HG02943 (cell line): Measurements from ENCODE around the gene PPP6R1.

Experiments used
- ATAC-seq: cut with Tn5 transposase; IDR thresholded peaks from one replicate; pipeline ENCODE4 v1.9.1; 2021; ENCODE audit warnings: mild to moderate bottlenecking, low read depth, moderate library complexity; ENCODE audit not compliant: unreplicated experiment

PPP6R1 gene, protein sequence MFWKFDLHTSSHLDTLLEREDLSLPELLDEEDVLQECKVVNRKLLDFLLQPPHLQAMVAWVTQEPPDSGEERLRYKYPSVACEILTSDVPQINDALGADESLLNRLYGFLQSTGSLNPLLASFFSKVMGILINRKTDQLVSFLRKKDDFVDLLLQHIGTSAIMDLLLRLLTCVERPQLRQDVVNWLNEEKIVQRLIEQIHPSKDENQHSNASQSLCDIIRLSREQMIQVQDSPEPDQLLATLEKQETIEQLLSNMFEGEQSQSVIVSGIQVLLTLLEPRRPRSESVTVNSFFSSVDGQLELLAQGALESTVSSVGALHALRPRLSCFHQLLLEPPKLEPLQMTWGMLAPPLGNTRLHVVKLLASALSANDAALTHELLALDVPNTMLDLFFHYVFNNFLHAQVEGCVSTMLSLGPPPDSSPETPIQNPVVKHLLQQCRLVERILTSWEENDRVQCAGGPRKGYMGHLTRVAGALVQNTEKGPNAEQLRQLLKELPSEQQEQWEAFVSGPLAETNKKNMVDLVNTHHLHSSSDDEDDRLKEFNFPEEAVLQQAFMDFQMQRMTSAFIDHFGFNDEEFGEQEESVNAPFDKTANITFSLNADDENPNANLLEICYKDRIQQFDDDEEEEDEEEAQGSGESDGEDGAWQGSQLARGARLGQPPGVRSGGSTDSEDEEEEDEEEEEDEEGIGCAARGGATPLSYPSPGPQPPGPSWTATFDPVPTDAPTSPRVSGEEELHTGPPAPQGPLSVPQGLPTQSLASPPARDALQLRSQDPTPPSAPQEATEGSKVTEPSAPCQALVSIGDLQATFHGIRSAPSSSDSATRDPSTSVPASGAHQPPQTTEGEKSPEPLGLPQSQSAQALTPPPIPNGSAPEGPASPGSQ

DNA sequence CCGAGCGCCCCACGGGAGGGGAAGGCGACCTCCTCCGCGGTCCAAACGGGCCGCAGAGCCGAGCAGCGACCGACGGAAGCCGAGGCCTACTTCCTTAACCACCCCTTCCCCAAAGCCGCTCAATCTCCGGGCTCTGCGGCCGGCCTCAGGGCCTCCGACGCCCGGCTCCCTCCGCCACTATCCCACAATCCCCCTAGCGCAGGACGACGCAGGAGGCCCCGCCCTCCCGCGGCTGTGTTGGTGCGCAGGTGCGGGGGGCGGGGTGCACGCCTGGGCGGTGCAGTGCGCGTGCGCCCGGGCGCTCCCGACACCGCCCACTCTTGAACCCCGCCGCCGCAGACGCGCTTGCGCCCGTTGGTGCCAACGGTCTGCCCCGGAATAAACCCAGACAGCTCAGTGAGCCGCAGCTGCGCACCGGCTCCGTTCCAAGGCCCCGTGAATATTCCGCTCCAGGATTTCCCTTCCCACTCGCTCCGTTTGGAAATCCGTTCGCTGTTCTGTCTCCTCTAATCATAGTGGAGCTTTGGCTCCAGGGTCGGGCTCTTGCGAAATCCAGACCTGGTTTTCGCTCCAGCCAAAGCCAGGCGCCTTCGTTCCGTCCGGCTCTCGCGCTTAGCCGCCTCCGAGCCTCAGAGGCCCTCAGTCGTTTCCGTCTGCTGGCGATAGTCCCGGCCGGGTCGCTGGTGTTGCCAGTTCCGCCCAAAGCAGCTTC lies at the start of gene PPP6R1:
PPP6R1 (minus strand) TSS at position 190 of the 712 bp plus-strand sequence. CDS start 11,914 bp downstream, outside the sequence.
- ATAC-seq: peak; percentile 56

DNA sequence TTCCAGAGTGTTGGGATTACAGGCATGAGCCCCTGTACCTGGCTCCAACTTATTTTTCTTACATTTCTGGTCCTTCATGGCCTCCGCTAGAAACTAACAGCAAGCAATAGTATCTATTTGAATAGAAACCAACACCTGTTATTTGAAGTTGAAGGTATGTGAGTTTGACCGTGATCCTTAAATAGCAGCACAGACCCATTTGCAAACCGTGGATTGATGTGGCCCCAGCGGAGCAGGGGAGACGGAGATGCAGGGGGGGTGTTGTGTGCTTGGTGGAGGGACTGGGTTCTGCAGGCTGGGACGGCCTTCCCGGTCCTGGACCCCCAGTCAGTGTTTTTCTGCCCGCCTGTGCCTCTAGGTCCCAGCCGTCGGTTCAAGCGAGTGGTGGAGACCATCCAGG lies 49.5 kb upstream of the PPP6R1 start:
- no peak for ATAC-seq

DNA sequence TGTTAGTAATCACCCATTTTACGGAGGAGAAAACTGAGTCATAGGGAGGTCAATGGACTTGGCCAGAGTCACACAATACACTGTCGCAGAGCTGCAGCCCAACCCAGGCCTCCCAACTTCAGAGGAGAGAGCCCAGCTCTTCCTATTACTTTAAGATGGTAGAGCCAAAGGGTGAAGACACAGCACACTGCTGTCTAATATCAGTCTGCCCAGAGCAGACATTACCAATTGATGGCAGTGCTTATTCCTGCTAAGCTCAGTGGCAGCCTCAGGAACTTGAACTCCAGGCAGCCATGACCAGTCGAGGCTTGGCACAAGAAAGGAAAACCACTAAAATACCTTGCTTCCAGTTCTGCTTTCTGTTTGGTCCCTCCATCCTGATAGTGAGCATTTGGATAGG lies 47.9 kb upstream of the PPP6R1 start:
- ATAC-seq: no peak

DNA sequence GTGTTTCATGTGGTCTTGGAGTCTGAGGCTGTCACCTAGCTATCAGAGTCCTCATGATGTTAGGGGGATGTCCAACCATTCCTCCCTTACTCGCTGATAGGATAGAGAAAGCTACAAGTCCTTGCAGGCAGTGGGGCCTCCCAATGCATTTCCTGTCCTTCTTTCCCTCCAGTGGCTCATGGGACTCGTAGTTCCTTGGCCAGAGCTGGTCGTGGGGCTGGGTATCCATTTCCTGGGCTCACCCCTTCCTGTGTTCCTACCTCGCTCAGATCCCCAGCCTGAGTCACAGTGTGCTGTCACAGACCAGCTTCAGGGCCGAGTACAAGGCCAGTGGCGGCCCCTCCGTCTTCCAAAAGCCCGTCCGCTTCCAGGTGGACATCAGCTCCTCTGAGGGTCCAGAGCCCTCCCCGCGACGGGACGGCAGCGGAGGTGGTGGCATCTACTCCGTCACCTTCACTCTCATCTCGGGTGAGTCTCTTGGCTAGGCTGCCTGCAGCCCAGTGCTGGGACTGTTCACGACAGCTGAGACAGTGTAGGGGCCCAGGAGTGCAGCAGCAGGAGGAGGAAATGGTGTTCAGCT lies 47.3 kb upstream of the PPP6R1 start:
- ATAC-seq: no peak

- ATAC-seq: no peak
Measured at GRCh38 chr19:55305491-55305890, 46.7 kb upstream of the PPP6R1 start.

- no peak for ATAC-seq
Measured at GRCh38 chr19:55304980-55305379, 46.2 kb upstream of the PPP6R1 start.

DNA sequence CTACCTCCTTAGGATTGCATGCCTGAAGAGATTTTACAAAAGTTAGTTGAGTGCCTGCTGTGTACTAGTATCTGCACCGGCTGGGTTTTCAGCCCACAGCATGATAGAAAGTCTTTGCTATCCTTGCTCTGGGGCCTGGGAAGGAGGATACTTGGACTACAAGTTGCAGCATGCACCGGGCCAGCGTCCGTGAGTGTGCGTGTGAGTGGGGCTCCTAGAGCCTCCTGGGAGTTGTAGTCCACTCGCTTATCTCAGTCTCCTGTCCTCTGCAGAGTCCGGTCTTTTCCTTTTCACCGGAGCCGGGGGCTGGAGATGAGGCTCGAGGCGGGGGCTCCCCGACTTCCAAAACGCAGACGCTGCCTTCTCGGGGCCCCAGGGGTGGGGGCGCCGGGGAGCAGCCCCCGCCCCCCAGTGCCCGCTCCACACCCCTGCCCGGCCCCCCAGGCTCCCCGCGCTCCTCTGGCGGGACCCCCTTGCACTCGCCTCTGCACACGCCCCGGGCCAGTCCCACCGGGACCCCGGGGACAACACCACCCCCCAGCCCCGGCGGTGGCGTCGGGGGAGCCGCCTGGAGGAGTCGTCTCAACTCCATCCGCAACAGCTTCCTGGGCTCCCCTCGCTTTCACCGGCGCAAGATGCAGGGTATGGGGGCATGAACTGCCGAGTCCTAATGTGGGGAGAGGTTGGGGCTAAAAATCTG lies 45.6 kb upstream of the PPP6R1 start:
- ATAC-seq: no peak

- no peak for ATAC-seq
Measured at GRCh38 chr19:55303477-55303876, 44.7 kb upstream of the PPP6R1 start.

DNA sequence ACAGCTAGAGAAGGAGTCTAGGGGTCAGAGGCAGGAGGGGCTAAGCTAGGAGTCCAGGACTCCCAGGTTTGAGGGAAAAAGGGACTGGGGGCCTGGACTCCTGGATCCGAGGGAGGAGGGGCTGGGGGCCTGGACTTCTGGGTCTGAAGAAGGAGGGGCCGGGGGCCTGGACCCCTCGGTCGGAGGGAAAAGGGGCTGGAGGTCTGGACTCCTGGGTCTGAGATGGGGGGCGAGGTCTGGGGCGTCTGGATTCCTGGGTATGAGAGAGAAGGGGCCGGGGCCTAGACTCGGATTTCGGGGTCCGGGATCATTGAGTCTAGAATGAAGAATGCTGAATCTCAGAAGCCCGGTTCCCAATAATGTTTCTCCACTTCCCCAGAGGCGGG lies 43.5 kb upstream of the PPP6R1 start:
- no peak for ATAC-seq

GRCh38 chr19:55301459-55302317 lies 42.9 kb upstream of the PPP6R1 start:
- ATAC-seq: no peak

DNA sequence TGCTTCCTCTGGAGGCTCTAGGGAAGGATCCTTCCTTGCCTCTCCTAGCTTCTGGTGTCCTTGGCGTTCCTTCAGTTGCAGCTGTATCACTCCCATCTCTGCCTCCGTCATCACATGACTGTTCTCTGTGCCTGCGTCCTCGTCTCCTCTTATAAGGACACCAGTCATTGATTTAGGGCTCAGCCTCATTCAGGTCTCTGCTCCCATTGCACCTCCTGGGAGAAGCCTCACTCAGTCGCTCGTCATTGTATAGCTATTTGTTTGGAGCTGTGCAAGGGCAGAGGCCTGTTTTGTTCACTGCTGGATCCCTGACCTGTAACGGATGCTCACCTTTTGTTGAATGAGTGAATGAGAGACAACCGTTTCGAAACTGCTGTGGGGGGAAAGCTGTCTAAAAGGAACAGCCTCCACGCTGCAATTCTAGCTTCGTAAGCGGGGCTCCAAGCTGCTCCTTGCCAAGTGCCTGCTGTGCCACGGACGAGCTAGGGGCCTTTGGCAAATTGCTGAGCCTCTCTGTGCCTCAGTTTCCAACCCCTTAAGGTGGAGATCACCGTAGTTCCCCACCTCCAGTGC lies 42.2 kb upstream of the PPP6R1 start:
- ATAC-seq: no peak

GRCh38 chr19:55299991-55300390 lies 41.2 kb upstream of the PPP6R1 start:
- no peak for ATAC-seq

GRCh38 chr19:55297267-55297666 lies 38.5 kb upstream of the PPP6R1 start:
- ATAC-seq: no peak

DNA sequence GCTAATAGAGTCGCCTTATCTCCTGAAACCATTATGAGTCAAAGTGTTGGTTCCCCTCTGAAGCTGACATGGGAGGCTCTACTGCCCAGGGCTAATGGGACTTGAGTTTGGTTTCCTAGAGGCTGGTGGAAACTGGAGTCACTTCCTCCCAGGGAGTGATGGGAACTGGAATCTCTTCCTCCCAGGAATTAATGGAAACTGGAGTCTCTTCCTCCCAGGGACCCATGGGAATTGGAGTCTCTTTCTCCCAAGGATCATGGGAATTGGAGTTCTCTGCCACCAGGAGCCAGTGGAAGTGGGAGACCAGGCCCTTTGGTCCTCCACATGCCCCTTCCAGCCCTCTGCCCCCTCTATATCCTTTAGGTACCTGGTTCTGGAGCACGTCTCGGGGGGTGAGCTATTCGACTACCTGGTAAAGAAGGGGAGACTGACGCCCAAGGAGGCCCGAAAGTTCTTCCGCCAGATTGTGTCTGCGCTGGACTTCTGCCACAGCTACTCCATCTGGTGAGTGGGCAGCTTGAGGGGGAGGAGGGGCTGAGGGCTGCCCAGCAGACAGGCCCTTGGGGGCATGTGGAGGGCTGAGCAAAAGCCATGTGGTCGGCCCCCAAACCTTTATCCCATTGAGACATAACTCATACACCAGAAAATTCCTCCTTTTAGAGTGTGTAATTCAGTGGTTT lies 30.4 kb upstream of the PPP6R1 start:
- ATAC-seq: no peak

DNA sequence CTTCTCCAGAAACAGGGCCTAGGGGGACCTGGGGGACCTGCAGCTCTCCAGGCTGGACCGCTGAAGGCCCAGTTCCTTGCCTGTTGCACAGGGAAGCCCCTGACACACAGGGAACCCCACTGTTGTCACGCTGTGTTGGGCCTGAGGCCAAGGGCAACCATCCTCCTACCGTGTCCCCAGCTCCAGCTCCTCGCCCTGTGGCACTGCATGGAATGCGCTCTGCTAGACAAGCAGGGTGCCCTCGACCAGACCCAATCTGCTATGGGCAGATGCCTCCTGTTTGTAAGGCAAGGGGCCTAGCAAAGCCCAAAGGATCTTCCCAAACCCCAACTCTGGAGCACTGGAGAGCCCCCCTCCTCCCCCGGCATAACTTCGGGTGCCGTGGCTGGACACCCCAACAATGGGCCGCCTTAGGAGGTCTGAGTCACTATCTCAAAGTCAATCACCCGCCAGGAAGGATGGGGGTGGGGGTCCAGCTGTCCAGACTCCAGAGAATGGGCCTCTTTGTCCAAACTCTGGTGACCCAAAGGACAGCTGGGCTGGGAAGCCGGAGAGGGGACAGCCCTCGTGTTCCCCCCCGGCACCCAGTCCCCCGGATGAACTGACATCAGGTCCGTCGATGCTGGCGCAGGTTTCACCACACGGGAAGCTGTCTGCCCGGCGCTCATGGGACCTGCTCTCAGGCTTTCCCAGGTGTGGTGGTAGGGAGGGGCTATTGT lies 28.7 kb upstream of the PPP6R1 start:
- ATAC-seq: no peak

GRCh38 chr19:55285229-55285890 lies 26.5 kb upstream of the PPP6R1 start:
- no peak for ATAC-seq
